SK-N-SH (cell line): ENCODE data around the gene SURF4. TPM values are rescaled to one million over a fixed set of nuclear protein-coding genes. Genes with fewer than 3 reads are reported as not detected.

Source experiments
- CTCF ChIA-PET: fragments of 300-600, 350-600 bp; formaldehyde crosslinking; extraction: SDS; loops from one replicate; lab custom pipeline; 2021; lab: Yijun Ruan, JAX
- POLR2A ChIA-PET: fragments of 350-600 bp; sonication (Branson Sonifier 250); formaldehyde crosslinking; extraction: SDS; loops from one replicate; lab custom pipeline; 2020; ENCODE audit warnings: antibody characterized with exemption, inconsistent platforms; lab: Yijun Ruan, JAX
- DNase-seq: peaks from one replicate; pipeline ENCODE4 v3.0.0; 2012
- H2AFZ ChIP-seq: fragments of 200-600 bp; sonication (generic); 2 replicates; pipeline ENCODE4 v1.8.1; 2016; ENCODE audit warnings: antibody characterized with exemption, mild to moderate bottlenecking, low read depth
- H3F3A ChIP-seq: fragments of 200-600 bp; sonication (generic); replicated peaks from 2 replicates; pipeline ENCODE3; 2016; ENCODE audit warnings: antibody characterized with exemption, mild to moderate bottlenecking; ENCODE audit not compliant: insufficient read depth
- H3K27ac ChIP-seq, 2 experiments: fragments of 200-500 bp in 1 of 2; fragments of 200-600 bp in 1 of 2; sonication (Bioruptor generic) in 1 of 2; sonication (generic), shearing (Covaris generic) in 1 of 2; 2 replicates each; pipeline versions ENCODE4 v1.5.1 to v1.6.1; 2014 to 2016; ENCODE audit warnings: low read depth in 2 of 2, inconsistent platforms in 1 of 2, low read length in 1 of 2, mild to moderate bottlenecking in 1 of 2, mixed read lengths in 1 of 2
- H3K27me3 ChIP-seq: fragments of 200-600 bp; sonication (generic), shearing (Covaris generic); 2 replicates; pipeline ENCODE4 v1.6.1; 2016; ENCODE audit warnings: mixed run types; ENCODE audit not compliant: insufficient read depth
- H3K36me3 ChIP-seq, 2 experiments: fragments of 200-500 bp in 1 of 2; fragments of 200-600 bp in 1 of 2; sonication (Bioruptor generic) in 1 of 2; sonication (generic) in 1 of 2; replicated peaks in 1 of 2; 2 replicates each; pipeline versions ENCODE3 to v1.5.1; 2014 to 2016; ENCODE audit warnings: low read length in 1 of 2, mild to moderate bottlenecking in 1 of 2; ENCODE audit not compliant: insufficient read depth in 2 of 2, control insufficient read depth in 1 of 2
- H3K4me1 ChIP-seq, 2 experiments: fragments of 200-500 bp in 1 of 2; fragments of 200-600 bp in 1 of 2; sonication (Bioruptor generic) in 1 of 2; sonication (generic), shearing (Covaris generic) in 1 of 2; 2 replicates each; pipeline versions ENCODE4 v1.5.1 to v1.6.1; 2014 to 2016; ENCODE audit warnings: low read depth in 1 of 2, low read length in 1 of 2, mixed run types in 1 of 2; ENCODE audit not compliant: insufficient read depth in 2 of 2, control insufficient read depth in 1 of 2
- H3K4me2 ChIP-seq: fragments of 200-600 bp; sonication (generic), shearing (Covaris generic); 2 replicates; pipeline ENCODE4 v1.6.1; 2017; ENCODE audit warnings: mixed run types
- H3K4me3 ChIP-seq, 2 experiments: fragments of 200-500 bp in 1 of 2; fragments of 200-600 bp in 1 of 2; sonication (Bioruptor generic) in 1 of 2; sonication (generic), shearing (Covaris generic) in 1 of 2; 2 replicates each; pipeline versions ENCODE4 v1.5.1 to v1.8.1; 2014 to 2016; ENCODE audit warnings: low read depth in 2 of 2, inconsistent platforms in 1 of 2, low read length in 1 of 2, mild to moderate bottlenecking in 1 of 2, mixed read lengths in 1 of 2, moderate library complexity in 1 of 2
- H3K79me2 ChIP-seq: fragments of 200-600 bp; sonication (generic); 2 replicates; pipeline ENCODE4 v1.8.1; 2017; ENCODE audit warnings: mild to moderate bottlenecking; ENCODE audit not compliant: insufficient read depth
- H3K9ac ChIP-seq: fragments of 200-600 bp; sonication (generic); 2 replicates; pipeline ENCODE4 v1.6.1; 2017; ENCODE audit warnings: mixed run types
- H3K9me2 ChIP-seq: fragments of 200-600 bp; sonication (generic); 2 replicates; pipeline ENCODE4 v1.6.1; 2017; ENCODE audit warnings: mixed run types
- H3K9me3 ChIP-seq: fragments of 200-600 bp; sonication (generic); 2 replicates; pipeline ENCODE4 v1.6.1; 2017; ENCODE audit warnings: mixed run types, mild to moderate bottlenecking, moderate library complexity
- H4K20me1 ChIP-seq: fragments of 200-600 bp; sonication (generic); 2 replicates; pipeline ENCODE4 v1.6.1; 2017; ENCODE audit warnings: mild to moderate bottlenecking, mixed run types; ENCODE audit not compliant: insufficient read depth
- CHD2 ChIP-seq: fragments of 150-350 bp; IDR thresholded peaks from 2 replicates; pipeline ENCODE4 v1.6.1; 2018; ENCODE audit warnings: low read length; ENCODE audit not compliant: partially characterized antibody
- EZH2phosphoT487 ChIP-seq: fragments of 200-600 bp; sonication (generic); IDR thresholded peaks from 2 replicates; pipeline ENCODE4 v1.6.1; 2017; ENCODE audit warnings: low read depth, mixed run types, mild to moderate bottlenecking, antibody characterized with exemption, moderate library complexity, borderline replicate concordance
- NRF1 ChIP-seq: IDR thresholded peaks from 2 replicates; pipeline ENCODE4 v1.6.1; 2012; ENCODE audit warnings: low read depth, mild to moderate bottlenecking, low read length
- RFX5 ChIP-seq: IDR thresholded peaks from 2 replicates; pipeline ENCODE4 v1.6.1; 2012; ENCODE audit warnings: mild to moderate bottlenecking, improper control_type of control experiment, low read length
- WGBS: methylation state at CpG from one replicate; pipeline ENCODE4 v1.1.6; 2017; ENCODE audit warnings: low lambda C conversion rate; 5-methylcytosine and 5-hydroxymethylcytosine counted together
- polyA plus RNA-seq, 3 experiments: library from polyadenylated mRNA; depleted of rRNA; stranded (reverse); fragments of >200 nt; gene quantifications; 2 replicates each; pipeline ENCODE4 v1.2.3, GENCODE V29; 2012
- TF ChIP-seq, protein P1 (sequence below): IDR thresholded peaks from 2 replicates; pipeline ENCODE4 v1.4.0; 2012; ENCODE audit warnings: low read depth, borderline replicate concordance
- TF ChIP-seq, protein P2 (sequence below): fragments of 200-600 bp; sonication (generic); IDR thresholded peaks from 2 replicates; pipeline ENCODE4 v1.6.1; 2017; ENCODE audit warnings: antibody characterized with exemption, mild to moderate bottlenecking, moderate library complexity

Gene SURF4
- polyA plus RNA-seq, 1 of the 3 experiments (the other 2 are of a cell fraction) = 165 TPM

DNA sequence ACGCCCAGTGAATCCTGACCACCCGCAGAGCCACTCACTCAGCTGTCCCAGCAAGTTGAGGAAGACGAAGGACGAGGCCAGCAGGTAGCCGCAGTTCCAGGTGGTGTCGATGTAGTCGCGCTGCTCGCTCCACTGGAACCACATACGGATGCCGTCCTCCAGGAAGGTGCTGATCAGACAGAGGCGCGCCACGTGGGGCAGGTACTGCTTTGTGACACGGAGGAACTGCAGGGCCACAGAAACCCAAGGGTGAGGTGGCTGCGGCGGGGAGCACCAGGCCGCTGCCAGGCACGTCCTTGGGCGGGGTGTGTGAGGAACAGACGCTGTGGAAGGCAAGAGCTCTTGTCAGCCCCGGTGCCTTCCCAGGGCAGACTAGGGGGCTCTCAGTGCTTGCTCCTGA is 8.6 kb downstream of the SURF4 start:
- Histone ChIP-seq H3K4me3 (no peak overlapping the region), H3K9me2 (no peaks in the 10 kb centered on the region), H2AFZ (no peak overlapping the region), H3K9ac (no peak overlapping the region), H3F3A (peaks cover 14% of the 10 kb centered on the region), H3K27me3 (no peaks in the 10 kb centered on the region), H3K9me3 (no peaks in the 10 kb centered on the region), H3K36me3 (peaks cover 37 to 80% of the 10 kb centered on the region in 2 experiments), H3K27ac (no peak overlapping the region; a peak in 1 of 4 replicates), H3K79me2 (peaks cover 96% of the 10 kb centered on the region), H3K4me1 (peaks cover 0 to 33% of the 10 kb centered on the region in 2 experiments; a peak in 2 of 4 replicates), H4K20me1 (peaks cover 84% of the 10 kb centered on the region), H3K4me2 (no peak overlapping the region)
- TF ChIP-seq CHD2 = no peak
- ChIA-PET POLR2A (interaction anchor here (1.0 kb wide), 1 partner anchor 19 kb away, joined by 4 read pairs; the partner anchor contains the start of genes MED22 and RPL7A), CTCF (interaction anchor here (1.3 to 2.7 kb wide), 4 partner anchors 8 to 119 kb away, joined by 3 to 7 read pairs (median 6); partner anchors contain the start of genes SURF1 and SURF2)
- 98% methylated on average over 17 of the region's 22 CpGs for WGBS
- DNase-seq = no peak

DNA sequence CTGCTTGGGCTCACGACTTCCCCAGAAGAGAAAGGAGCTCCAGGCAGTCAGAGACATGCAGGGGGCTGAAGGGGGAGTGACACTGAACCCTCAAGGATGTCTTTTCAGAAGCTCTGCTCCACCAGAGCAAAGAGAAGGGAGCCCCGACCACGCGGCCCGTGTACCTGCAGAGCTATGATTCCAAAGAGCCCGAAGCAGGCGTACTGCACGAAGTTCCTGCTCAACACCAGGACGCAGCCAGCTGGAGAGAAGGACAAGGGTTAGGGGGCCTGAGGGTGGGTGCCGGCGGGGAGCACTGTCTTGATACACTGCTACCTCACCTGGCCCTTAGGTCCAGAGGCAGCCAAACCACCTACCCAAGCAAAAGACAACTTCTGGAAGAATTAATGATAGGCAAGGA is 9.4 kb downstream of the SURF4 start:
- Histone ChIP-seq H3K9me2 (no peaks in the 10 kb centered on the region), H2AFZ (no peak overlapping the region), H3K4me1 (peaks cover 0 to 26% of the 10 kb centered on the region in 2 experiments; a peak in 2 of 4 replicates), H3K27me3 (no peaks in the 10 kb centered on the region), H3K27ac (no peak overlapping the region), H3K9me3 (no peaks in the 10 kb centered on the region), H3K79me2 (peaks cover 88% of the 10 kb centered on the region), H3F3A (peaks cover 21% of the 10 kb centered on the region), H3K9ac (no peak overlapping the region), H3K4me2 (no peak overlapping the region), H4K20me1 (peaks cover 82% of the 10 kb centered on the region), H3K36me3 (peaks cover 36 to 80% of the 10 kb centered on the region in 2 experiments)
- ChIA-PET CTCF (interaction anchor here (1.3 to 2.7 kb wide), 3 partner anchors 9 to 24 kb away, joined by 4 to 7 read pairs (median 7); partner anchors contain the start of genes SURF1 and SURF2), POLR2A (interaction anchor here (0.7 to 1.0 kb wide), 2 partner anchors 19 to 305 kb away, joined by 3 to 4 read pairs; partner anchors contain the start of genes MED22 and RPL7A)
- WGBS = 93% methylated on average over 9 of the region's 11 CpGs
- no peak for DNase-seq
- TF ChIP-seq, protein P1, sequence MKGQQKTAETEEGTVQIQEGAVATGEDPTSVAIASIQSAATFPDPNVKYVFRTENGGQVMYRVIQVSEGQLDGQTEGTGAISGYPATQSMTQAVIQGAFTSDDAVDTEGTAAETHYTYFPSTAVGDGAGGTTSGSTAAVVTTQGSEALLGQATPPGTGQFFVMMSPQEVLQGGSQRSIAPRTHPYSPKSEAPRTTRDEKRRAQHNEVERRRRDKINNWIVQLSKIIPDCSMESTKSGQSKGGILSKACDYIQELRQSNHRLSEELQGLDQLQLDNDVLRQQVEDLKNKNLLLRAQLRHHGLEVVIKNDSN = no peak
- TF ChIP-seq NRF1 (no peak), RFX5 (no peak), EZH2phosphoT487 (no peak)
- TF ChIP-seq, protein P2, sequence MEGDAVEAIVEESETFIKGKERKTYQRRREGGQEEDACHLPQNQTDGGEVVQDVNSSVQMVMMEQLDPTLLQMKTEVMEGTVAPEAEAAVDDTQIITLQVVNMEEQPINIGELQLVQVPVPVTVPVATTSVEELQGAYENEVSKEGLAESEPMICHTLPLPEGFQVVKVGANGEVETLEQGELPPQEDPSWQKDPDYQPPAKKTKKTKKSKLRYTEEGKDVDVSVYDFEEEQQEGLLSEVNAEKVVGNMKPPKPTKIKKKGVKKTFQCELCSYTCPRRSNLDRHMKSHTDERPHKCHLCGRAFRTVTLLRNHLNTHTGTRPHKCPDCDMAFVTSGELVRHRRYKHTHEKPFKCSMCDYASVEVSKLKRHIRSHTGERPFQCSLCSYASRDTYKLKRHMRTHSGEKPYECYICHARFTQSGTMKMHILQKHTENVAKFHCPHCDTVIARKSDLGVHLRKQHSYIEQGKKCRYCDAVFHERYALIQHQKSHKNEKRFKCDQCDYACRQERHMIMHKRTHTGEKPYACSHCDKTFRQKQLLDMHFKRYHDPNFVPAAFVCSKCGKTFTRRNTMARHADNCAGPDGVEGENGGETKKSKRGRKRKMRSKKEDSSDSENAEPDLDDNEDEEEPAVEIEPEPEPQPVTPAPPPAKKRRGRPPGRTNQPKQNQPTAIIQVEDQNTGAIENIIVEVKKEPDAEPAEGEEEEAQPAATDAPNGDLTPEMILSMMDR = no peak
- TF ChIP-seq, all 33 proteins: peak for 0
- H3K4me3 ChIP-seq = no peak overlapping the region
